GM19035 (cell line): Measurements from ENCODE around the gene UBE2V1.

ENCODE experiments used
- ATAC-seq: cut with Tn5 transposase; IDR thresholded peaks from one replicate; pipeline ENCODE4 v1.9.1; 2021; ENCODE audit not compliant: unreplicated experiment

UBE2V1 gene

GRCh38 chr20:50048420-50049166, 64.4 kb downstream of the UBE2V1 start:
- no peak for ATAC-seq

DNA sequence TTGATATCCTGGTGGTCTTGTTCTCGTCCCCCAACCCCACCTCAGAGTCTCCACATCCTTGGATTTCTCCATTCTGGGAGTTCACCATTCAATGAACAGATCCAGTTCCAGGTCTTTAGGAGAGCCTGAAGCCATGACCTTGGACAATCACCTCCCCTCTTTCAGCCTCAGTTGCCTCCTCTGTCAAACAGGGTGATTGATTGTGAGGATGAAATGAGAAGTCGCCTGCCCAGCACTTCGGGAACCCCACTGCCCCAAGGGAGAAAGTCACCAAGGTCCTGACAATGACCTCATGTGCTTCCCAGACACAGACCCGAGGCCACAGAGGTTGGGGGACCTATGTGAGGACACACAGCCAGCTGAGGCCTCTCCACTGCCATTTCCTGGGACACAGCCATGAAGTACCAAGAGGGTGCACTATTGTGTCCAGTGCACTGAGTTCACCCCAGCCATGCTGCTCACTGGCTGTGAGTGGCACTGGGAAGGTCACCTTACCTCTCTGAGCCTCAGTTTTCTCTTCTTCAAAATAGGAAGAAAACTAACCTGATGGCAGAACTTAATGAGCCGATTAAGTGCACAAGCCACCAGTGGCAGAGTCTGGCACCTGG, 68.5 kb downstream of the UBE2V1 start:
- ATAC-seq: no peak

DNA sequence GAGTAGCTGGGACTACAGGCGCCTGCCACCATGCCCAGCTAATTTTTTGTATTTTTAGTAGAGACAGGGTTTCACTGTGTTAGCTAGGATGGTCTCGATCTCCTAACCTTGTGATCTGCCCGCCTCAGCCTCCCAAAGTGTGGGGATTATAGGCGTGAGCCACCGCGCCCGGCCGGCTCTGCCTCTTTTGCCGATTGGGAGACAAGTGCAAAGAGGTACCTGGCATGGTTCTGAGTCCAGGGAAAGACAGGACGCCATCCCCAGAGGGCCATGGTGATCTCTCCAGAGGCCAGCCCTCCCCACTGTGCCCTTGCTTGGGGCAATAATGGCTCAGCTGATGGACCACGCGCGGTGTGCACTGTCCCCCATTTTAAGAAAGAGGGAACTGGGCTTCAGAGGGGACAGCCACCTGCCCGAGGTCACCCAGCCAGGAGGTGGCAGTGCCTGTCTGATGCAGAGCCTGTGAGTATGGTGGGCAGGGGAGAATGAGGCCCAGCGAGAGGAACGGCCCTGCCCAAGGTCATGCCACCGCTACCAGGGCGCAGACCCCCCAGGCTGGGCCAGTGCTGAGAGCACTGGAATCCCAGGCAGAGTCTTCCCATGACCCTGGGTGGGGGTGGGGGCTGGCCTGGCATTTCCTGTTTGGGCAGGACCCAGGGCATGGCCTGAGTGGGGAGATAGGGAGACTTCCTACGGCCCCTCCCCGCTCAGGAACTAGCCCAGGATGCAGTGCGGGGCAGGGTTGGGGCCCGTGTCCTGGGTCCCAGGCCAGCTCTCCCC, 69.2 kb downstream of the UBE2V1 start:
- no peak for ATAC-seq

GRCh38 chr20:50042370-50043313, 70.3 kb downstream of the UBE2V1 start:
- no peak for ATAC-seq

- no peak for ATAC-seq
Observed at GRCh38 chr20:50041246-50041873, 71.6 kb downstream of the UBE2V1 start.

GRCh38 chr20:50040432-50041245, 72.3 kb downstream of the UBE2V1 start:
- ATAC-seq: no peak

- ATAC-seq: no peak
Observed at GRCh38 chr20:50039706-50040431, 73.1 kb downstream of the UBE2V1 start.

DNA sequence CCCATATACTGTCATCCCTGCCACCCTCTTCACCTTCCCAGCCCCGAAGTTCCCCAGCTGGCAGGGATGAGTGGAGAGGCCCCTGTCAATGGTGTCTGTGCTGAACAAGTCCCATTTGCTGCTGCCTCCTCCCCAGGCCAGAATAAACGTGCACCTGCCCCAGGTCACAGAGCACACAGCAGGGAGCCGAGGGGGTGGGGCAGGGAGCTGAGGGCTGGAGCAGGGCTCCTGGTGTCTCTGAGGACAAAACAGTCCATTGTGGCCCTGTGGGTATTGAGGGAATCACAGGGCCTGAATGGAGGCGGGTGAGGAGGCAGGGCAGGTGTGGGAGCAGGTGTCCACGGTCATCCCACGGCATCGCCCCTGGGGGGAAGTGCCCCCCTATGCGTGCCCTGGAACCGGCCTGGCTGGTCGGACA, 74.4 kb downstream of the UBE2V1 start:
- ATAC-seq: no peak

DNA sequence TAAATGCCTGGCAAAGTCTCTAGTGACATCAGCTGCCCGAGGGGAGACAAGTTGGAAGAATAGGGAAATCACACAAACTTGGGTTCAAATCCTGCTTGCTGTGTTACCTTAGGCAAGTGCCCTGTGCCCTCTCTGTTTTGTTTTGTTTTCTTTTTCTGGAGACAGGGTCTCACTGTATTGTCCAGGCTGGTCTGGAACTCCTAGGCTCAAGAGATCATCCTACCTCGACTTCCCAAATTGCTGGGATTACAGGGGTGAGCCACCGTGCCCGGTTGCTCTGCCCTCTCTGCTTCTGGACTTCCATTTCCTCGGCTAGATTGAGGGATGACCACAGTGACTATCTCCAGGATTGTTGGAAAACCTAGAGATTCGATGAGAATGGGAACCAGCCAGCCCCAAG, 74.8 kb downstream of the UBE2V1 start:
- no peak for ATAC-seq

GRCh38 chr20:50037575-50037974, 75.4 kb downstream of the UBE2V1 start:
- ATAC-seq: no peak

GRCh38 chr20:50037123-50037522, 75.8 kb downstream of the UBE2V1 start:
- ATAC-seq: no peak

GRCh38 chr20:50036703-50037102, 76.2 kb downstream of the UBE2V1 start:
- no peak for ATAC-seq

GRCh38 chr20:50034567-50035180, 78.3 kb downstream of the UBE2V1 start:
- ATAC-seq: no peak

GRCh38 chr20:50032955-50033666, 79.8 kb downstream of the UBE2V1 start:
- ATAC-seq: no peak
